Osteoblast (primary cell): Measurements from ENCODE around the gene EEF1A2. TPM values are rescaled to one million over a fixed set of nuclear protein-coding genes. Genes with fewer than 3 reads are reported as not detected.
A peak's percentile ranks its signal among the peaks of the same experiment; 100 is the strongest.
"Not testable (repeated sequence)": the region's sequence is repeated elsewhere in the genome, so short reads cannot be mapped to it uniquely, and the experiment has no call there.

ENCODE experiments used
- DNase-seq: peaks from one replicate; pipeline ENCODE4 v3.0.0; 2011; ENCODE audit warnings: low spot score, mixed read lengths; ENCODE audit not compliant: insufficient read length; ENCODE audit errors: missing footprints
- H2AFZ ChIP-seq: 2 replicates; pipeline ENCODE4 v1.6.0; 2011; ENCODE audit warnings: mild to moderate bottlenecking, low read length
- H3K27ac ChIP-seq: 2 replicates; pipeline ENCODE4 v1.5.1; 2011; ENCODE audit warnings: mild to moderate bottlenecking, low read depth, low read length, moderate library complexity
- H3K27me3 ChIP-seq: 2 replicates; pipeline ENCODE4 v1.6.0; 2012; ENCODE audit warnings: mild to moderate bottlenecking, control low read depth, inconsistent platforms, low read length, moderate library complexity; ENCODE audit not compliant: insufficient read depth
- H3K36me3 ChIP-seq: 2 replicates; pipeline ENCODE4 v1.5.1; 2011; ENCODE audit warnings: mild to moderate bottlenecking, low read length, control low read depth, moderate library complexity; ENCODE audit not compliant: insufficient read depth
- H3K4me1 ChIP-seq: 2 replicates; pipeline ENCODE4 v1.5.1; 2011; ENCODE audit warnings: mild to moderate bottlenecking, low read length, control low read depth, moderate library complexity; ENCODE audit not compliant: insufficient read depth
- H3K4me2 ChIP-seq: 2 replicates; pipeline ENCODE4 v1.6.0; 2011; ENCODE audit warnings: mild to moderate bottlenecking, low read length; ENCODE audit not compliant: insufficient read depth
- H3K4me3 ChIP-seq: fragments of 200-600 bp; sonication (generic); 3 replicates; pipeline ENCODE4 v1.5.1; 2012; ENCODE audit warnings: mild to moderate bottlenecking, low read length, inconsistent platforms; ENCODE audit not compliant: insufficient read depth
- H3K79me2 ChIP-seq: 2 replicates; pipeline ENCODE4 v1.6.0; 2012; ENCODE audit warnings: mild to moderate bottlenecking, low read length, control low read depth, inconsistent platforms; ENCODE audit not compliant: insufficient read depth
- H3K9me3 ChIP-seq: 2 replicates; pipeline ENCODE4 v1.5.1; 2011; ENCODE audit warnings: low read depth, low read length, control low read depth
- H4K20me1 ChIP-seq: 2 replicates; pipeline ENCODE4 v1.6.0; 2012; ENCODE audit warnings: mild to moderate bottlenecking, low read length, control low read depth; ENCODE audit not compliant: insufficient read depth
- total RNA-seq: library from RNA; depleted of rRNA; stranded (reverse); fragments of >200 nt; gene quantifications from 2 replicates; pipeline ENCODE4 v1.2.3, GENCODE V29; 2012
- TF ChIP-seq, protein P1 (sequence below): IDR thresholded peaks from 2 replicates; pipeline ENCODE4 v1.5.1; 2011; ENCODE audit warnings: mild to moderate bottlenecking, low read depth, low read length, moderate library complexity; ENCODE audit errors: extremely low read depth

Gene EEF1A2
- total RNA-seq, 1 donor, result not detected

DNA sequence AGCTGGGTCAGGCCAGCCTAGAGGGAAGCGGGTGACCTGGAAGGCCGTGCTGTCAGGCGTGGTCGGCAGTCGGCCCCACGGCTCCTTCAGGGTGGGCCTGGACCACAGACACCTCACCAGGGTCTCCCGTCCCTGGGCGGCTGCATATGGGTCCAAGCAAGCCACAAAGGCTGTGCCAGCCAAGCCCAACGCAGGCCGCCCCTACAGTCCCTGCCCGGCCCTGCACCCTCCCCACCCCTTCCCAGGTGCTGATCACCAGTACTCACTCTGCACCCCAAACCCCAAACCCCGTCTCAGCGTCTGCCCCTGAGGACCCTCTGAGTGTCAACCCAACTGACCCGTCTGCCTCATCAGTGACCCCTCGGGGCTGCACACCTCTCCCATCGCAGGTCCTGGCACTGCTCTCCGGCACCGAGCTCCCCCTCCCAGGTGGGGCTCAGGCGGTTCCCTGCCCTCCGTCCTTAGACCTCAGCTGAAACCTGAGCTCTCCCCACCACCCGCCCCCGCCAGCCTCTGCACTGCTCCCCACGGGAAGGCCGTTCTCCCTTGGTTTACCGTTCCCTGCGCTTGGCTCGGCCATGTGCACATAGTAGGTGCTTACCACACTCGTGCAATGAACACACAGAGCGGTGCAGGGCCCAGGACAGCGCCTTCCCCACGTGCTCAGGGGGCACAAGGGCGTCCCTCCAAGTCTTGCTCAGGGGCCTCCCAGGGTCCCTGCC is 20.2 kb upstream of the EEF1A2 start:
- peaks cover 15% of the 10 kb centered on the region for H3K4me1 ChIP-seq
- peaks cover 28% of the 10 kb centered on the region for H4K20me1 ChIP-seq
- H3K79me2 ChIP-seq, result peaks cover 14% of the 10 kb centered on the region
- H2AFZ ChIP-seq, result peak overlapping the region; percentile 71
- H3K4me3 ChIP-seq, result peak overlapping the region; percentile 90
- H3K36me3 ChIP-seq, result peaks cover 19% of the 10 kb centered on the region
- peaks cover 6% of the 10 kb centered on the region for H3K27me3 ChIP-seq
- H3K4me2 ChIP-seq, result peak overlapping the region; percentile 75
- no peak overlapping the region for H3K27ac ChIP-seq
- no peaks in the 10 kb centered on the region for H3K9me3 ChIP-seq
- DNase-seq, result peak; percentile 85
- TF ChIP-seq, protein P1, sequence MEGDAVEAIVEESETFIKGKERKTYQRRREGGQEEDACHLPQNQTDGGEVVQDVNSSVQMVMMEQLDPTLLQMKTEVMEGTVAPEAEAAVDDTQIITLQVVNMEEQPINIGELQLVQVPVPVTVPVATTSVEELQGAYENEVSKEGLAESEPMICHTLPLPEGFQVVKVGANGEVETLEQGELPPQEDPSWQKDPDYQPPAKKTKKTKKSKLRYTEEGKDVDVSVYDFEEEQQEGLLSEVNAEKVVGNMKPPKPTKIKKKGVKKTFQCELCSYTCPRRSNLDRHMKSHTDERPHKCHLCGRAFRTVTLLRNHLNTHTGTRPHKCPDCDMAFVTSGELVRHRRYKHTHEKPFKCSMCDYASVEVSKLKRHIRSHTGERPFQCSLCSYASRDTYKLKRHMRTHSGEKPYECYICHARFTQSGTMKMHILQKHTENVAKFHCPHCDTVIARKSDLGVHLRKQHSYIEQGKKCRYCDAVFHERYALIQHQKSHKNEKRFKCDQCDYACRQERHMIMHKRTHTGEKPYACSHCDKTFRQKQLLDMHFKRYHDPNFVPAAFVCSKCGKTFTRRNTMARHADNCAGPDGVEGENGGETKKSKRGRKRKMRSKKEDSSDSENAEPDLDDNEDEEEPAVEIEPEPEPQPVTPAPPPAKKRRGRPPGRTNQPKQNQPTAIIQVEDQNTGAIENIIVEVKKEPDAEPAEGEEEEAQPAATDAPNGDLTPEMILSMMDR, result no peak

DNA sequence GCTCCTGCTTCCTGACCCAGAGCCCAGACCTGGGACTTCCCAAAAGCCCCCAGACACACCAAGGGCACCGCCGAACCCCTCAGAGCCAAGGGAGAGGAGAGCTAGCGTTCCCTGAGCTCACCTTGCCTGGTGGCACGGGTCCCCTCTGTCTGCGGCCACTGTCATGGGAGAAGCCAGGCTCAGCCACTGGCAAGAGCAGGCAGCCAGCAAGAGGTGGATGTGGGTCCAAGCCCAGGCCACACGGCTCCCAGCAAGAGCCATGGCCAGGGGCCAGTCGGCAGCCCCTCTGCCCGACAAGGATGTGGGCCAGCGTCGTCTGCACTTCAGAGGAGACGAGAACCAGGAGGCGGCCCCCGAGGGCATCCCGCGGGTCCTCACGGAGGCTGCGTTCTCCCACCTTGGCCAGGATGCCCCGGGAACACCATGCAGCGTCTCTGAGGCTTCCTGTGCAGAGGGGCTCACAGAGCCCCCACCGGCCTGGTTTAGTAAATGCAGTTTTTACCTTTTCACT is 19.5 kb upstream of the EEF1A2 start:
- TF ChIP-seq, protein P1, result no peak
- no peaks in the 10 kb centered on the region for H3K9me3 ChIP-seq
- H2AFZ ChIP-seq, result no peak overlapping the region
- peaks cover 14% of the 10 kb centered on the region for H3K36me3 ChIP-seq
- peaks cover 14% of the 10 kb centered on the region for H3K79me2 ChIP-seq
- no peak overlapping the region for H3K4me3 ChIP-seq
- no peak overlapping the region for H3K4me2 ChIP-seq
- peaks cover 8% of the 10 kb centered on the region for H3K27me3 ChIP-seq
- no peak overlapping the region for H3K27ac ChIP-seq
- H3K4me1 ChIP-seq, result peaks cover 15% of the 10 kb centered on the region
- peaks cover 22% of the 10 kb centered on the region for H4K20me1 ChIP-seq
- DNase-seq, result no peak

DNA sequence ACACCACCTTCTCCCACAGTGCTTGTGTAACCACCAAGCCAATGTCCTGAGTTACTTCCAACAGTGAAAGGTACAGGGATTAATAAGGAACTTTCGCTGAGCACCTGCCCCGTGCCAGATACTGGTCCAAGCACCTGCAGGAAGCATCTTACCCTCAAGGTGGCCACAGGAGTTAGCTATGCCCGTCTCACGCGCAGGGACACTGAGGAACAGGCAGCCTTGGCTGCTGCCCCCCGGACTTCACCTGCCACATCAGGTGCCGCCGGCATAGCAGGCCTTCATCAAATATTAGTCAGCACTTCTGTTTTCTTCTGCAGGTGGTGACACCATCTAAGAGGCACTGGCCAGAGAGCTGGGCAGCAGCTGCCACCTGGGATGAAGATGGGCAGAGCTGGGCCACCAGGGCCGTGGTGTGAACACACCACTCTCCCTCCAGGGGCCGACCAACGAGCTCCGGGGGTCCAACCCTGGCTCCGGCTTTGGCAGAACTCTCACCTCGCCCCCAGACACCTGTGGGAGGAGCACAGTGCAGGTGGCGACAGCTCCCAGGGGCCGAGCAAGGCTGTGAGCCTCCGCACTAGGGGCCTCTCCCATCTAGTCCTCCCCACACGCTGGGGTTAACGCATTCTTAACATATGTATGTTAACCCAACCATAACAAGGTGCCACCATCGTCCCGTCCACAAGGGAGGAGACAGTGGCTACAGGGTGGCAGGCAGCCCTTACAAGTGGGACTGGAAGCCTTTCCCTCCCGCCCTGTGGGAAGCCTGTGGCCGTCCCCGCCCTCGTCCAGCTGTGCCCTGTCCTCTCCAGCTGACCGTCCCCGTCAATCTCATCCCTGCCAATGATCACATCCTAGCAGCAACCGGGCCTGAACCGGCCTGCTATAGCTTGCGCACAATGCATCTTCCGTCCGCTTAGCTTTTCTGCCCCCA is 18.8 kb upstream of the EEF1A2 start:
- H3K79me2 ChIP-seq, result peaks cover 14% of the 10 kb centered on the region
- H3K4me2 ChIP-seq, result no peak overlapping the region
- peak; percentile 85 for DNase-seq
- no peak overlapping the region for H2AFZ ChIP-seq
- peaks cover 15% of the 10 kb centered on the region for H4K20me1 ChIP-seq
- no peak overlapping the region for H3K27ac ChIP-seq
- peaks cover 9% of the 10 kb centered on the region for H3K27me3 ChIP-seq
- H3K4me3 ChIP-seq, result no peak overlapping the region
- TF ChIP-seq, protein P1, result no peak
- H3K36me3 ChIP-seq, result peaks cover 8% of the 10 kb centered on the region
- H3K4me1 ChIP-seq, result peaks cover 14% of the 10 kb centered on the region
- H3K9me3 ChIP-seq, result no peaks in the 10 kb centered on the region

DNA sequence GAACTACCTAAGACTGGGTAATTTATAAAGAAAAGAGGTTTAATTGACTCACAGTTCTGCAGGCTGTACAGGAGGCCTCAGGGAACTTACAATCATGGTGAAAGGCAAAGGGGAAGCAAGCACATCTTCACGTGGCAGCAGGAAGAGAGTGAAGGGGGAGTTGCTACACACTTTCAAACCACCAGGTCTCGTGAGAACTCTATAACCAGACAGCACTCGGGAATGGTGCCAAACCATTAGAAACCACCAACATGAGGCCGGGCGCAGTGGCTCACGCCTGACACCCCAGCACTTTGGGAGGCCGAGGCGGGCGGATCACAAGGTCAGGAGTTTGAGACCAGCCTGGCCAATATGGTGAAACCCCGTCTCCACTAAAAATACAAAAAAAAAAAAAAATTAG is 15.6 kb upstream of the EEF1A2 start:
- H3K27ac ChIP-seq, H3K4me3 ChIP-seq, H3K36me3 ChIP-seq, H4K20me1 ChIP-seq, H3K79me2 ChIP-seq, DNase-seq, H3K9me3 ChIP-seq, H2AFZ ChIP-seq, H3K4me1 ChIP-seq, H3K4me2 ChIP-seq: not testable (repeated sequence)
- H3K27me3 ChIP-seq, result peaks cover 11% of the 10 kb centered on the region
